GM19025 (cell line): ENCODE results near the gene GPC5.

Experiments used
- ATAC-seq: cut with Tn5 transposase; IDR thresholded peaks from one replicate; pipeline ENCODE4 v1.9.1; 2021; ENCODE audit warnings: mild to moderate bottlenecking, low read depth, moderate library complexity; ENCODE audit not compliant: unreplicated experiment

Gene GPC5

GRCh38 chr13:91922969-91923592 lies 524.7 kb downstream of the GPC5 start:
- ATAC-seq: no peak

GRCh38 chr13:91930687-91931086 lies 532.3 kb downstream of the GPC5 start:
- no peak for ATAC-seq

GRCh38 chr13:91934354-91934753 lies 535.9 kb downstream of the GPC5 start:
- no peak for ATAC-seq

- no peak for ATAC-seq
Measured at GRCh38 chr13:91946498-91947070, 548.2 kb downstream of the GPC5 start.

- ATAC-seq: no peak
Measured at GRCh38 chr13:91948736-91949135, 550.3 kb downstream of the GPC5 start.

DNA sequence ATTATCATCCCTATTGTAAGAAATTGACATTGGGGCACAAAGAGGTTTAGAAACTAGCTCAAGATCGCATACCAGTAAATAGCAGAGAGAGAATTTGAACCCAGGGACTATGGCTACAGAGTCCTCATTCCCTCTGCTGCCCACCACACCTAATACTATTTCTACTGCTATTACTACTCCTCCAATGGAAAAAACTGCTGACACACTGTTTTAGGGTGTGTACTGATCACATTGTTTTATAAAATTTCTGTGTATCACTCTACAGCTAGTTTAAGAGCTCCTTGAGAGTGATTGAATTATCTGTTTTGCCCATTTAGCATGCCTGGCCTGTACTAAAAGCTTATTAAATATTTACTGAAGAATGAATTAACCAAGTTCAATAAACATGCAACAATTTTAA lies 552.4 kb downstream of the GPC5 start:
- no peak for ATAC-seq

- no peak for ATAC-seq
Measured at GRCh38 chr13:91955546-91956355, 557.3 kb downstream of the GPC5 start.

DNA sequence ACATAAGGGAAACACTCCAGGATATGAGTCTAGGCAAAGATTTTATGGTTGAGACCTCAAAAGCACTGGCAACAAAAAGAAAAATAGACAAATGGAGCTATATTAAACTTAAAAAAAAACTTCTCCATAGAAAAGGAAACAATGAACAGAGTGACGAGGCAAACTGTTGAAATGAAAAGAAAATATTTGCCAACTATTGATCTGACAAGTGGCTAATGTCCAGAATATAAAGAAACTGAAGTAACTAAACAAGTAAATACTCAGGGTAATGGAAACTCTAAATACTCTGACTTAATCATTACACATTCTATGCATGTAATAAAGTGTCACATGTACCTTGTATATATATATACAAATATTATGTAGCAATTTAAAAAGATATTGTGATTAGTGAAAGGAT lies 562.5 kb downstream of the GPC5 start:
- no peak for ATAC-seq

- no peak for ATAC-seq
Measured at GRCh38 chr13:91962946-91963345, 564.5 kb downstream of the GPC5 start.

DNA sequence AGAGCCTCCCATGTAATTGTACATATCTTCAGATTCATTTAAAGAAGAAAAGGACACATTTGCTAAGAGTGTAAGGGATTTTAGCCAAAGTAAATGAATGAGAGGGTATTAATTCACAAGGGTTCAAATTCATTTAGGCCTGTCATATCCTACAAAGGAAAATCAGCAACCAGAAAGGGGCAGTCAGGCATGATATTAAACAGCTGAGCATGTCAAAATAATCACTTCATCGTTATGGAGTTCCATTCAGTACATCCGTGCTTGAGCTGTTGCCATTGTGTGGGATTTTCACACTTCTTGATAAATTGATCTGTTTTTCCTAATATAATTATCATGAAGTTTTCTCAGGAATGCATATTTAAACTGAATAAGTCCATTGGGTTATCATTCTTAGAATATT lies 567.1 kb downstream of the GPC5 start:
- no peak for ATAC-seq

DNA sequence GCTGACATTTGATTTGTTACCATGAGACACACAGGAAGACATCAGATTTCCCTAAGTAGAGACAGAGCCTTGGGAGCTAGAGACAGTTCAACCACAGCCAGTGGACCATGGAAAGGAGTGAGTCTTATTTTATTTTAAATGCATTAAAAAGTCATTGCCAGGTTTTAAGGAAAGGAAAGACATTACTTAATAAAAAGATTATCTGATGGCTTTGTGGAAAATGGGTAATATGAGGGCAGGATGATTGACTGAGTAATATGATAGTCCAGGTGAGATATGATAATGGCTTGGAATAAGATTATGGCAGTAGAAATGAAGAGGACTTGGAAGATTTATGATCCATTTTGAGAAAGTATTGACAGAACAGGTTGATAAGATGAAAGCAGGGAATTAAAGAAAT lies 580.1 kb downstream of the GPC5 start:
- ATAC-seq: no peak

DNA sequence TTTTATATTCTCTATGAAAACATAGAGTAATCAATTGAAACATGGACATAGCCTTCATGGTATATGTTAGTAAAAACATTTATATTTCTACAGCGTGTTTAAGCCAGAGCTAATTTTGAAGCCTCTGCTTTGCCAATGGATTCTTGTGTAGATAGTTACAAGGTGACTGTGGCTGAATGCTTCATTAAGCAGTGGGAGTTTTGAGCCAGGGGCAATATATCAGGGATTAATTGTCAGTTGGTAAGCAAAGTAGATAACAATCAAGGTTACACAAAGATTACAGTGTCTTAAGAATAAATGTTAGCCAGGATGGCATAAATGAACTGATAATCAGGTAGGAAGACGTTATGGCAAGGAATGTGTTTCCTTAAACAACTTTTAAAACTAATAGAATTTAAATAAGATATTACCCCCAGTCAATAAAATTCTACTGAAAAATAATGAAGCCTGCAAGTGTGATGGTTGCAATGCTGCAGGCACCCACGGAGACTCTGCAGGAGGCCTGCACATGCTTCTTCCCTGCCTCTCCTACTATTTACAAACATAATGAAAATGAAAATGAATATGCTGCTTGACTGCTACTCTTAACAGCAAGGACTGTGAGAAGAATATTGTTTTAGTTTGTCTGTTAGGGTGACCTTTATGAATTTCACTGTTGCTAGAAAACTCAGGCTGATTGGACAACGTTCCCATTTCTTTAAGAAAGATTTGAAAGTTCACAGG lies 588.5 kb downstream of the GPC5 start:
- no peak for ATAC-seq

DNA sequence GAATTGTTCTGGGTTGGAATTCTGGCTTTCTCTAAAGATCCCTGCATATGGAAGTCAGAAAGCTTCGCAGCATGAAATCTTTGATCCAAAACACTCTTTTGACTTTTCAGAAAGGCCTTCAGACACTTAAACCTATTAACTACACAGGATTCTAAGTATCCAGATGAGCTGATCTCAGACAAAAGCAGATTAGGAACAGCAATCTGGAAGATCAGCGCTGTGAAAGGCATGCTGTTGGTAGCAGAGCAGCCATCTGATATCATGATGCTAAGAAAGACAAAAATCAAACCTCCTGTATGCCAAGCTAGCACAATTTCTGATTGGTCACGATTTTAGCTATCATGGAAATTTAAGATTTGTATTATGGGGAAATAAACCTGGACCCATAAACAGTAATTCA lies 589.9 kb downstream of the GPC5 start:
- ATAC-seq: no peak

DNA sequence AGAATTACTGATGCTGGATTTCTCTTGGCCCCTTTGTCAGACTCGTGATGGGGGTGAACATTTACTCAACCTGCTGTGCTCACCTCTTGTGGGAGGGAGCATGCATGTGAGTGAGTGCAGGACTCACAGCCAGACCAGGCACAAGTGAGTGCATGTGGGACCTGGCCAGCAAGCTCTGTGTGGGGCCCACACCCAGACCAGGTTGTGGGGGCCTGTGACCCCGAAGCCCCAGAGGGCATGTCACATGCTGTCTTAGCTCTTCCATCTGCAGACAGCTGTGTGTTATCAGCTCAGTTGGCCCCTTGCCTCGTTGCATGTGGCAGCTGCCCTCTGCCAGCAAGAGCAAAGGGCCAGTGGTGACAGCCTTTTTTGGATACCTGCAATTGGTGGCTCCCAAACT lies 614.4 kb downstream of the GPC5 start:
- no peak for ATAC-seq

GRCh38 chr13:92017737-92018136 lies 619.3 kb downstream of the GPC5 start:
- no peak for ATAC-seq

DNA sequence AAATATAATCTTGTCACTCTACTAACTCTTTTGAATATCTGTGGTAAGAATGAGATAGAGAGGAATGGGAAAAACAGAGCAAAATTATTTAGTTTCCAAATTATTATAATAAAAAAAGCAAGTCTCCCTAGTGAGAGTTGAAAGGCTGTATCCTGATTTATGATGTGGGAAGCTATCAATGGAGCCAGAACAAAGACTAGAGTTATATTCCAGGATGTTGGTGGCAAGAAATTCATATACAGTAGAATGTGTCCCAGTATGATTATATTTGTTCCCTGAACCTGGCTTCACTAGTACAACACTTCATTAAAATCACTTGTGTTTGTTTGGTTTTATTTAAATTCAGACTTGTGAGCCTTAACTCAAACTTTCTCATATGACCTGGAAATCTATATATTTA lies 630.3 kb downstream of the GPC5 start:
- ATAC-seq: no peak

DNA sequence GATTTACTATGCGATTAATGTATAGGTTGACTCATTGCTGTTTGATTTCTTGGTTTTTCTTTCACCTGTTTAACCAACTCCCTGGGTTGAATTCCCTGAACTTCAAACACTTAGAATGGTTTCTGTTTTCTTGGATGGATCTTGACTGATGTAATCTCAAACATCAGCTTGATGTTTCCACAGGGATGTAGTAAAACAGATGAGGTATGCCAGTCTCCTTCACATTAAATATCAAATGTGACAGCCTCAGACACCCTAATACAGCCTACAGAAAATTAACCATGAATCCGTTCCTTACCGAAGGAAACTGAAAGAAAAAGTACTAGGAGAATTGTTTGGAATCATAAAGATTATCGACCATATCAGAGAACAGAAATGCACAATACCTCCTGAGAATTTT lies 631.2 kb downstream of the GPC5 start:
- no peak for ATAC-seq

DNA sequence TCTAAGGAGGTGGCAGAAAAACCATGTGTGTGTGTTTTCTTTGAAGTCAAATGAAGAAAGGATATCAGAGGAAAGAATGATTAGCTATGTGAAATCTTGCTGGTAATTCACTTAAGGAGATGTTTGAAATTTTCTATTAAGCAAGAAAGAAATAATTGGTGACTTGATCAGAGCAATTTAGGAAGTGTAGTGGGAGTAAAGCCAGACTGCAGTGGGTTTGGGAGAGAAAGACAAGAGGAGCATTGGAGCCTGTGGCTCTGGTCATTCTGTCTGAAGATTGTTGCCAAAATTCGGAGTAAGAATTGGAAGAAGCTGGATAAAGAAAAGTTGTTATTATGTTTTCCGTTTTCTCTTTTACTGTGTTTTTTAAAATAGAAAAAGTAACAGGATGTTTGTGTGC lies 640.5 kb downstream of the GPC5 start:
- ATAC-seq: no peak

- no peak for ATAC-seq
Measured at GRCh38 chr13:92042522-92042921, 644.1 kb downstream of the GPC5 start.

- no peak for ATAC-seq
Measured at GRCh38 chr13:92044351-92044750, 645.9 kb downstream of the GPC5 start.

DNA sequence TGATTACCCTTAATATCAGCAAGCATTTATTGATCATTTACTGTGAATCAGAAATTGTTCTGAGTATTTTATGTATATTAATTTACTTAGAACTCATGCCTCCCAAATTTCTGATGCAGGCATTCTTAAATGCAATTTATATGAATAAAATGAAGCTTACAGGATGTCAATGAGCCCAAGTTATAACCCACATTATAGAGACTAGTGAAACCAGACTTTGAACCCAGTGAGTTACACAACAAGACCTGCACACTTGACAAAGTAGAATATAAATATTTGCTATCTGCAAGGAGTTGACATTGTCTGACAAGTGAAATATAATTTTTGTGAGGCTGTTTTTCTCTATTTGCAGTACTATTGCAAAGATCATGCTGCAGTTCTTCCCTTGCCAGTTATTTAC lies 656.0 kb downstream of the GPC5 start:
- no peak for ATAC-seq
